Measurements from ENCODE around the gene IQCE. TPM values are rescaled to one million over a fixed set of nuclear protein-coding genes. Genes with fewer than 3 reads are reported as not detected.

The IQCE gene
- total RNA-seq, 2 donors from 2014 or later, result 6.6 to 9.1 TPM

- no peak for DNase-seq (ENCODE audit: low spot score)
Measured at GRCh38 chr7:2622869-2623697, 64.3 kb downstream of the IQCE start.

DNA sequence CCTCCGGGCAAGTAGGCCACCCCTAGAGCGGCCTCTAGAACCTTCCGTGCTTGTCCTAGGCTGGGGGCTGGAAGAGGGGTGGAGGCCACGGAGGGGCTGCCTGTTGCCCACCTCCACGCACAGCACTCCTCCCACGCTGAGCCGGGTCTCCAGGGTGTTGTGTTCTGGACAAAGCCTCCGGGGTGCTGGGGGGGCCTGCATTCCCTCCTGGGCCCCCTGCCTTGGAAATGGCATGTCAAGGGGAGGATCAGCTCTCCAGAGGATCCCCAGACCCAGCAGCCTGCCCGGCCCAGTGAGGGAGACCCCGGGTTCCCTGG lies 64.9 kb downstream of the IQCE start:
- Histone ChIP-seq H3K27me3 (no peaks in the 10 kb centered on the region), H3K4me1 (peaks cover 0 to 55% of the 10 kb centered on the region in 2 donors), H3K9me3 (no peaks in the 10 kb centered on the region), H3K4me3 (no peak overlapping the region), H3K27ac (no peak overlapping the region), H3K36me3 (no peaks in the 10 kb centered on the region)
- no peak for DNase-seq (ENCODE audit: low spot score)
- TF ChIP-seq CTCF (IDR thresholded peaks at IDR 0.05), result no peak

More at GRCh38 chr7:2622869-2623697, 64.3 kb downstream of the IQCE start:
- peaks cover 0 to 61% of the 10 kb centered on the region in 2 donors for H3K4me1 ChIP-seq
- no peaks in the 10 kb centered on the region for H3K27me3 ChIP-seq
- H3K36me3 ChIP-seq, result no peaks in the 10 kb centered on the region
- no peak for TF ChIP-seq CTCF (IDR thresholded peaks at IDR 0.05)
- no peak overlapping the region for H3K4me3 ChIP-seq
- H3K9me3 ChIP-seq, result no peaks in the 10 kb centered on the region
- no peak overlapping the region for H3K27ac ChIP-seq

DNA sequence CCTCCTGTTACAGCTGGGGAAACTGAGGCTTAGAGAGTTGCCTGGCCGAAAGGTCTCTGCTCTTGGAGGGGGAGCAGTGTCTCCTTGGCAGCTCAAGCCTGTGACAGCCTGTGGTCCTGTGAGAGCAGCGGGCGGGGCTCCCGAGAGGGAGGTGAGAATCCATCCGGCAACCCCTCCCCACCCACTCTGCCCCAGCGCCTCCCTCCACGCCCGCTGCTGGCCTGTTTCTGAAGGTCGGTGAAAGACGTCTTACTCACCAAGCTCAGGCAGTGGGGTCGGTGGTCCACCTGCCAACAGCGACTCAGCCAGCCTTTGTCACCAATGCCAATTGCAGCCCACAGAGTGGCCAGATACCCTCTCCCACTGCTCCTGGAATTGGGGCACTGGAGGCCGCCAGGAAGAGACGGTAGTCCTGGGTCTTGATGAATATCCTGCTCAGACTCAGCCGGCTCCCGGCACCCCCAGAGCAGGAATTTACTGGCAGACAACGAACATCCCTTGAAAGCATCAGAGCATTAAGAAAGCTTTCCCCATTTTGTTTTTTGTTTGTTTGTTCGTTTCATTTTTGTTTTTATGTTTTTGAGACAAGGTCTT lies 65.6 kb downstream of the IQCE start:
- H3K36me3 ChIP-seq, result no peaks in the 10 kb centered on the region
- H3K4me3 ChIP-seq, result no peak overlapping the region
- H3K27ac ChIP-seq, result no peak overlapping the region
- H3K27me3 ChIP-seq, result no peaks in the 10 kb centered on the region
- H3K9me3 ChIP-seq, result no peaks in the 10 kb centered on the region
- DNase-seq (ENCODE audit: low spot score), result no peak
- TF ChIP-seq CTCF (IDR thresholded peaks at IDR 0.05), result no peak
- H3K4me1 ChIP-seq, result peaks cover 0 to 51% of the 10 kb centered on the region in 2 donors

DNA sequence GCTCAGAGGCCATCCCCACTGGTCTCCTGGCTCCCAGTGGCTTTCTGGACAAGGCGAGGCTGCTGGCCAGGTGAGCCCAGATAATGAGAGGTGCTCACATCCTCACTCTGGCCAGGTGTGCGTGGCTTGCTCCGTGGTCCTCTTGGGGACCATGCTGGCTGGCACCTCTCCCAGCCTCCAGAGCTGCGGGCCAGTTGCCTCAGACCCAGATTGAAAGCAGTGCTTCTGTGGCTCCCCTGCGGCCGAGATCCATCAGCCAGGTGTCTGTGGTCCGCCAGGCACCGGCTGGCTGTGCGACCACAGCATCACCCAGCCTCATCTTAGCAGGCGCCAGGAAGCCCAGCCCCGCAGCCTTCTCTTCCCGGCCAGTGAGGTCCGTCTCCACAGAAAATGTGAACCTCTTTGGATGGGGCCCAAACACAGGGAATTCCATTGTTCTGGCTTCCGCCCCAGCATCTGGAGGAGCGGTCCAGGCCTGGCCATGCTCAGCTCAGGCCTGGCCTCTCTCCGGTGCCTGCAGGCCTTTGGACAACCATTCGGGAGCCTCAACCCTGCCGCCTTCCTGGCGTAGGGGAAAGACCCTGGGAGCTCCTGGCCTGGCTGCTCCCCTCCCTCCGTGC lies 67.8 kb downstream of the IQCE start:
- TF ChIP-seq CTCF (IDR thresholded peaks at IDR 0.05), result no peak
- DNase-seq (ENCODE audit: low spot score), result no peak
- Histone ChIP-seq H3K27me3 (no peaks in the 10 kb centered on the region), H3K4me1 (peaks cover 0 to 56% of the 10 kb centered on the region in 2 donors), H3K36me3 (no peaks in the 10 kb centered on the region), H3K27ac (peak overlapping the region in 1 of 2 donors; percentile 40), H3K9me3 (no peaks in the 10 kb centered on the region), H3K4me3 (no peak overlapping the region)

- peaks cover 0 to 51% of the 10 kb centered on the region in 2 donors for H3K4me1 ChIP-seq
- no peak for DNase-seq (ENCODE audit: low spot score)
Measured at GRCh38 chr7:2627258-2628129, 68.7 kb downstream of the IQCE start.

More at GRCh38 chr7:2627258-2628129, 68.7 kb downstream of the IQCE start:
- Histone ChIP-seq H3K27ac (peak overlapping the region in 1 of 2 donors; percentile 40), H3K9me3 (no peaks in the 10 kb centered on the region), H3K27me3 (no peaks in the 10 kb centered on the region), H3K36me3 (no peaks in the 10 kb centered on the region), H3K4me3 (no peak overlapping the region)
- no peak for TF ChIP-seq CTCF (IDR thresholded peaks at IDR 0.05)

All from right atrium auricular region (tissue), 2 donors.